Measurements from ENCODE around the gene MAP4K3.

Gene MAP4K3

GRCh38 chr2:39443009-39443408, 5.9 kb upstream of the MAP4K3 start:
- no peak for DNase-seq (ENCODE audit: low spot score)

- peak; percentile 59 for DNase-seq (ENCODE audit: low spot score)
These were observed 624 bp upstream of the MAP4K3 start for GRCh38 chr2:39437522-39438296.

GRCh38 chr2:39435741-39436591, 1.1 kb downstream of the MAP4K3 start:
- DNase-seq (ENCODE audit: low spot score) = no peak

- peak; percentile 49 for DNase-seq (ENCODE audit: low spot score)
These were observed 1.9 kb downstream of the MAP4K3 start for GRCh38 chr2:39435234-39435633.

GRCh38 chr2:39434233-39434897, 2.7 kb downstream of the MAP4K3 start:
- no peak for DNase-seq (ENCODE audit: low spot score)

- no peak for DNase-seq (ENCODE audit: low spot score)
These were observed 3.4 kb downstream of the MAP4K3 start for GRCh38 chr2:39433586-39434195.

GRCh38 chr2:39432701-39433100, 4.4 kb downstream of the MAP4K3 start:
- no peak for DNase-seq (ENCODE audit: low spot score)

GRCh38 chr2:39431592-39432316, 5.3 kb downstream of the MAP4K3 start:
- DNase-seq (ENCODE audit: low spot score) = no peak

GRCh38 chr2:39429746-39430145, 7.3 kb downstream of the MAP4K3 start:
- no peak for DNase-seq (ENCODE audit: low spot score)

GRCh38 chr2:39424951-39425350, 12.1 kb downstream of the MAP4K3 start:
- no peak for DNase-seq (ENCODE audit: low spot score)

- DNase-seq (ENCODE audit: low spot score) = no peak
These were observed 14.4 kb downstream of the MAP4K3 start for GRCh38 chr2:39422700-39423099.

- no peak for DNase-seq (ENCODE audit: low spot score)
These were observed 15.7 kb downstream of the MAP4K3 start for GRCh38 chr2:39421354-39421753.

GRCh38 chr2:39419282-39420223, 17.5 kb downstream of the MAP4K3 start:
- DNase-seq (ENCODE audit: low spot score) = no peak

GRCh38 chr2:39418491-39418890, 18.6 kb downstream of the MAP4K3 start:
- no peak for DNase-seq (ENCODE audit: low spot score)

- DNase-seq (ENCODE audit: low spot score) = no peak
These were observed 20.9 kb downstream of the MAP4K3 start for GRCh38 chr2:39416140-39416539.

GRCh38 chr2:39413063-39413737, 23.9 kb downstream of the MAP4K3 start:
- DNase-seq (ENCODE audit: low spot score) = no peak

- DNase-seq (ENCODE audit: low spot score) = no peak
These were observed 25.7 kb downstream of the MAP4K3 start for GRCh38 chr2:39411181-39411944.

GRCh38 chr2:39409697-39410389, 27.2 kb downstream of the MAP4K3 start:
- no peak for DNase-seq (ENCODE audit: low spot score)

Data from ecto neural progenitor cell (in vitro differentiated cells).